PC-3 (cell line): Measurements from ENCODE around the gene TMEM123.
A peak's percentile ranks its signal among the peaks of the same experiment; 100 is the strongest.

ENCODE experiments used
- EZH2phosphoT487 ChIP-seq: fragments of 300-600 bp; sonication (generic); IDR thresholded peaks from 2 replicates; pipeline ENCODE4 v1.6.1; 2018; ENCODE audit warnings: mild to moderate bottlenecking, antibody characterized with exemption, low read length, borderline replicate concordance
- TF ChIP-seq, protein P1 (sequence below): fragments of 300-600 bp; sonication (generic); conservative IDR thresholded peaks from 2 replicates; pipeline ENCODE4 v1.5.1; 2017; ENCODE audit warnings: antibody characterized with exemption, low read depth, mild to moderate bottlenecking, low read length

DNA sequence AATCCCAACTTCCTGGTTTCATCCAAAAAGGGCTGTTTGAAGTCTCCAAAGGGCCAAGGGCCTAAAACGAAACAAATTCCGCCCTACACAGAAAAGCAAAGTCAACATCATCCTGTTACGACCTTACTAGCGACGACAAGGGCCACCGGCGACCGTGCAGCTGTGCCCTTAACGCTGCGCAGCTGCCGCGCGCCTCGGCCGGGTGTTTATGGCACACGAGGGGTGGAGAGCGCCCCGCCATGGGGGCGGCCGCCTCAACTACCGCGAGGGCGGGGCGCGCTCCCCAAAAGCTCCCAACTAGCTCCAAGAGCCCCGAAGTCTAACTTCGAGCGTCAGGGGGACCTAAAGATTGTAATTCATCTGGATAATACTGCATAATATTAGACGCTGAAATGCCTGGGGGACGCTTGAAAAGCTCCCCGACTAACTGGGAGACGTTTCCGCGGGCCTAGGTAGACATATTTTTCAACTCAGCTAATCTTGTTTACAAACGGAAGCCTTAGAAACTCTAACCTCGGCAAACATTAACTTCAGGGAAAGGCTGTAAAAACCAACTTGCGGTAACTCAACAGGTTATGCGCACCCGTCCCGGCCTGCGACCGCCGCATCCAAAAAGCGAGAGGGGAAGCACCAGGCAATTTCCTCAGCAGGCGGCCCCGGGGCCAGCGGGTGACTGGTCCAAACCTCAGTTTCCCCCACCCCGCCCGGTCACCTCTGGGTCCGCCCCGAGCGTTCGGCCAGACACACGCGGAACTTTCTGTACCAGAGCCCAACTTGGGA is 694 bp downstream of the TMEM123 start:
- TF ChIP-seq, protein P1, sequence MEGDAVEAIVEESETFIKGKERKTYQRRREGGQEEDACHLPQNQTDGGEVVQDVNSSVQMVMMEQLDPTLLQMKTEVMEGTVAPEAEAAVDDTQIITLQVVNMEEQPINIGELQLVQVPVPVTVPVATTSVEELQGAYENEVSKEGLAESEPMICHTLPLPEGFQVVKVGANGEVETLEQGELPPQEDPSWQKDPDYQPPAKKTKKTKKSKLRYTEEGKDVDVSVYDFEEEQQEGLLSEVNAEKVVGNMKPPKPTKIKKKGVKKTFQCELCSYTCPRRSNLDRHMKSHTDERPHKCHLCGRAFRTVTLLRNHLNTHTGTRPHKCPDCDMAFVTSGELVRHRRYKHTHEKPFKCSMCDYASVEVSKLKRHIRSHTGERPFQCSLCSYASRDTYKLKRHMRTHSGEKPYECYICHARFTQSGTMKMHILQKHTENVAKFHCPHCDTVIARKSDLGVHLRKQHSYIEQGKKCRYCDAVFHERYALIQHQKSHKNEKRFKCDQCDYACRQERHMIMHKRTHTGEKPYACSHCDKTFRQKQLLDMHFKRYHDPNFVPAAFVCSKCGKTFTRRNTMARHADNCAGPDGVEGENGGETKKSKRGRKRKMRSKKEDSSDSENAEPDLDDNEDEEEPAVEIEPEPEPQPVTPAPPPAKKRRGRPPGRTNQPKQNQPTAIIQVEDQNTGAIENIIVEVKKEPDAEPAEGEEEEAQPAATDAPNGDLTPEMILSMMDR = peak; percentile 44; the same call in 1 of the 2 replicates
- TF ChIP-seq EZH2phosphoT487 = no peak
